K562 (cell line): ENCODE measurements around the gene VARS1. TPM values are rescaled to one million over a fixed set of nuclear protein-coding genes. Genes with fewer than 3 reads are reported as not detected.

Experiments used
- CXXC5 ChIP-seq: fragments of 250-450 bp; sonication (Bioruptor Pico); IDR thresholded peaks from 2 replicates; pipeline ENCODE4 v1.8.0; 2022; ENCODE audit warnings: inconsistent platforms, mild to moderate bottlenecking, moderate library complexity
- FOXK1 ChIP-seq: sonication (generic); formaldehyde crosslinking; IDR thresholded peaks from 2 replicates; pipeline ENCODE4 v1.8.0; 2022; ENCODE audit warnings: missing genetic modification reagents, mild to moderate bottlenecking, borderline replicate concordance
- ILK ChIP-seq: fragments of 450-650 bp; IDR thresholded peaks from 2 replicates; pipeline ENCODE4 v1.6.1; 2016; ENCODE audit warnings: missing genetic modification characterization, low read depth, mild to moderate bottlenecking, missing compliant biosample characterization, moderate library complexity, borderline replicate concordance
- PCBP2 ChIP-seq: fragments of 200-400 bp; formaldehyde crosslinking; IDR thresholded peaks from 2 replicates; pipeline ENCODE4 v1.6.1; 2018; ENCODE audit warnings: low read length, low read depth, mild to moderate bottlenecking, moderate library complexity; ENCODE audit not compliant: poor library complexity, severe bottlenecking
- PYGO2 ChIP-seq: fragments of 450-650 bp; IDR thresholded peaks from 2 replicates; pipeline ENCODE4 v1.6.1; 2016; ENCODE audit warnings: mild to moderate bottlenecking, missing genetic modification characterization, moderate library complexity, missing compliant biosample characterization
- TRIM28 ChIP-seq: fragments of 450-650 bp; IDR thresholded peaks from 2 replicates; pipeline ENCODE4 v1.6.1; 2017
- ZNF263 ChIP-seq: sonication (generic); formaldehyde crosslinking; IDR thresholded peaks from 2 replicates; pipeline ENCODE4 v1.8.0; 2022; ENCODE audit warnings: mild to moderate bottlenecking, missing genetic modification reagents, borderline replicate concordance
- ZNF75A ChIP-seq: fragments of 450-650 bp; formaldehyde crosslinking; IDR thresholded peaks from 2 replicates; pipeline ENCODE4 v1.4.0; 2020; ENCODE audit warnings: mild to moderate bottlenecking
- ZNF830 ChIP-seq: fragments of 250-450 bp; sonication (Bioruptor Pico); IDR thresholded peaks from 2 replicates; pipeline ENCODE4 v1.5.0; 2021; ENCODE audit warnings: mild to moderate bottlenecking
- polyA plus RNA-seq, 8 experiments: library from polyadenylated mRNA; depleted of rRNA in 4 of 8; stranded (reverse) in 5 of 8; unstranded in 3 of 8; fragments of >200 nt; fragmentation: Nextera tagmentation in 2 of 8; fragmentation: Illumina TruSeq in 1 of 8; extraction: Ambion mirVana in 2 of 8; extraction: Trizol in 1 of 8; gene quantifications; 2 replicates each; pipeline versions ENCODE4 v1.2.1 to v1.2.3, GENCODE V29; 2011 to 2014; ENCODE audit warnings: inconsistent platforms in 1 of 8, missing spikeins in 1 of 8
- total RNA-seq, 7 experiments: library from RNA; depleted of rRNA in 6 of 7; stranded (reverse); fragments of >200 nt in 6 of 7; fragmentation: Illumina TruSeq in 2 of 7; extraction: Trizol in 2 of 7; gene quantifications; 2 replicates each; pipeline versions ENCODE4 v1.2.1 to v1.2.3, GENCODE V29; 2011 to 2021; ENCODE audit warnings: low replicate concordance in 1 of 7
- TF ChIP-seq, protein P1 (sequence below): sonication (generic); formaldehyde crosslinking; IDR thresholded peaks from 2 replicates; pipeline ENCODE4 v1.8.0; 2022; ENCODE audit warnings: mild to moderate bottlenecking, missing genetic modification reagents, borderline replicate concordance
- TF ChIP-seq, protein P2 (sequence below): sonication (generic); formaldehyde crosslinking; IDR thresholded peaks from 2 replicates; pipeline ENCODE4 v1.8.1; 2022; ENCODE audit warnings: missing genetic modification reagents
- TF ChIP-seq, protein P3 (sequence below): sonication (generic); formaldehyde crosslinking; IDR thresholded peaks from 2 replicates; pipeline ENCODE4 v1.8.0; 2022; ENCODE audit warnings: missing genetic modification reagents, mild to moderate bottlenecking, borderline replicate concordance
- TF ChIP-seq, protein P4 (sequence below): sonication (generic); formaldehyde crosslinking; IDR thresholded peaks from 2 replicates; pipeline ENCODE4 v1.8.0; 2022; ENCODE audit warnings: mild to moderate bottlenecking, missing genetic modification reagents

Gene VARS1
- total and polyA plus RNA-seq, 9 of the 15 experiments (the other 6 are each of a cell fraction or from before 2014, with no cell fraction given) = 2.9 to 488 (median 130) TPM

DNA sequence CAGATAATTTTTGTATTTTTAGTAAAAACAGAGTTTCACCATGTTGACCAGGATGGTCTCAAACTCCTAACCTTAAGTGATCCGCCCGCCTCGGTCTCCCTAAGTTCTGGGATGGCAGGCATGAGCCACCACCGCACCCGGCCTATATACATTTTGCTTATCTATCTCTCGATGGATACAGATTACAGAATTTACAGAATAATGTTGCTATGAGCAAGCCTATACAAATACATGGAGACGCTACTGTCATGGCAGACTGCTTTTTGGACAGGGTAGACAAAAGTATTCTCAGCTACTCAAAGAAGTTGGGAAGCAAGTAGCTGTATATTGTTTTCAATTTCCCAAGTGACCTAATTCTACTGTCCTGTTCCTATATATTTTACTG lies 17.9 kb upstream of the VARS1 start (continued):
- TF ChIP-seq, protein P1, sequence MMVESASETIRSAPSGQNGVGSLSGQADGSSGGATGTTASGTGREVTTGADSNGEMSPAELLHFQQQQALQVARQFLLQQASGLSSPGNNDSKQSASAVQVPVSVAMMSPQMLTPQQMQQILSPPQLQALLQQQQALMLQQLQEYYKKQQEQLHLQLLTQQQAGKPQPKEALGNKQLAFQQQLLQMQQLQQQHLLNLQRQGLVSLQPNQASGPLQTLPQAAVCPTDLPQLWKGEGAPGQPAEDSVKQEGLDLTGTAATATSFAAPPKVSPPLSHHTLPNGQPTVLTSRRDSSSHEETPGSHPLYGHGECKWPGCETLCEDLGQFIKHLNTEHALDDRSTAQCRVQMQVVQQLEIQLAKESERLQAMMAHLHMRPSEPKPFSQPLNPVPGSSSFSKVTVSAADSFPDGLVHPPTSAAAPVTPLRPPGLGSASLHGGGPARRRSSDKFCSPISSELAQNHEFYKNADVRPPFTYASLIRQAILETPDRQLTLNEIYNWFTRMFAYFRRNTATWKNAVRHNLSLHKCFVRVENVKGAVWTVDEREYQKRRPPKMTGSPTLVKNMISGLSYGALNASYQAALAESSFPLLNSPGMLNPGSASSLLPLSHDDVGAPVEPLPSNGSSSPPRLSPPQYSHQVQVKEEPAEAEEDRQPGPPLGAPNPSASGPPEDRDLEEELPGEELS (CRISPR knock-in tag) = 0 out of 2 replicates have a peak, but pooled peaks have one; percentile 44
- no peak for TF ChIP-seq TRIM28
- no peak for TF ChIP-seq ZNF75A (CRISPR knock-in tag)
- TF ChIP-seq PCBP2 = no peak
- peak; percentile 60; the same call in 1 of the 2 replicates for TF ChIP-seq PYGO2
- TF ChIP-seq, protein P2, sequence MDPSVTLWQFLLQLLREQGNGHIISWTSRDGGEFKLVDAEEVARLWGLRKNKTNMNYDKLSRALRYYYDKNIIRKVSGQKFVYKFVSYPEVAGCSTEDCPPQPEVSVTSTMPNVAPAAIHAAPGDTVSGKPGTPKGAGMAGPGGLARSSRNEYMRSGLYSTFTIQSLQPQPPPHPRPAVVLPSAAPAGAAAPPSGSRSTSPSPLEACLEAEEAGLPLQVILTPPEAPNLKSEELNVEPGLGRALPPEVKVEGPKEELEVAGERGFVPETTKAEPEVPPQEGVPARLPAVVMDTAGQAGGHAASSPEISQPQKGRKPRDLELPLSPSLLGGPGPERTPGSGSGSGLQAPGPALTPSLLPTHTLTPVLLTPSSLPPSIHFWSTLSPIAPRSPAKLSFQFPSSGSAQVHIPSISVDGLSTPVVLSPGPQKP (CRISPR knock-in tag) = no peak
- TF ChIP-seq FOXK1 = peak; percentile 81; the same call in 1 of the 2 replicates
- peak; percentile 67 for TF ChIP-seq ILK (tag)
- TF ChIP-seq ZNF830 (CRISPR knock-in tag) = 0 out of 2 replicates have a peak, but pooled peaks have one; percentile 1
- TF ChIP-seq, protein P3, sequence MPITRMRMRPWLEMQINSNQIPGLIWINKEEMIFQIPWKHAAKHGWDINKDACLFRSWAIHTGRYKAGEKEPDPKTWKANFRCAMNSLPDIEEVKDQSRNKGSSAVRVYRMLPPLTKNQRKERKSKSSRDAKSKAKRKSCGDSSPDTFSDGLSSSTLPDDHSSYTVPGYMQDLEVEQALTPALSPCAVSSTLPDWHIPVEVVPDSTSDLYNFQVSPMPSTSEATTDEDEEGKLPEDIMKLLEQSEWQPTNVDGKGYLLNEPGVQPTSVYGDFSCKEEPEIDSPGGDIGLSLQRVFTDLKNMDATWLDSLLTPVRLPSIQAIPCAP (CRISPR knock-in tag) = peak; percentile 54; the same call in 1 of the 2 replicates
- 0 out of 2 replicates have a peak, but pooled peaks have one; percentile 13 for TF ChIP-seq ZNF263 (CRISPR knock-in tag)
- 0 out of 2 replicates have a peak, but pooled peaks have one; percentile 3 for TF ChIP-seq CXXC5 (CRISPR knock-in tag)
- TF ChIP-seq, protein P4, sequence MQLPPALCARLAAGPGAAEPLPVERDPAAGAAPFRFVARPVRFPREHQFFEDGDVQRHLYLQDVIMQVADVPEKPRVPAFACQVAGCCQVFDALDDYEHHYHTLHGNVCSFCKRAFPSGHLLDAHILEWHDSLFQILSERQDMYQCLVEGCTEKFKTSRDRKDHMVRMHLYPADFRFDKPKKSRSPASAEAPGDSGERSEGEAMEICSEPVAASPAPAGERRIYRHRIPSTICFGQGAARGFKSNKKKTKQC (CRISPR knock-in tag) = no peak
